Heart left ventricle (tissue), 13 donors: Measurements from ENCODE around the gene CPNE5.

Experiments used
- CTCF ChIP-seq, 12 donors: fragments of 200-600 bp; sonication (generic) in 4 of 12; IDR thresholded peaks; one replicate each; pipeline versions ENCODE4 v1.5.0 to v1.8.0; 2018 to 2022; ENCODE audit warnings: antibody characterized with exemption in 12 of 12, mild to moderate bottlenecking in 5 of 12
- POLR2A ChIP-seq, 2 donors: fragments of 450-650 bp; IDR thresholded peaks; one replicate each; pipeline ENCODE4 v1.6.1; 2017; ENCODE audit warnings: antibody characterized with exemption in 2 of 2, mild to moderate bottlenecking in 2 of 2, moderate library complexity in 2 of 2
- donor health status: ischemic (EF 13 %, LVEDD 7.1; RV severe dilation, severe dysfunction).
- donor health status: DM: no; HTN: yes; CAD: no.
- donor health status: DM: no; HTN: no; CAD: no.
- donor health status: ischemic (EF 25% LVEDD 6.9; RV normal size, moderate dysfunction).
- donor health status: ischemic (EF 25% LVEDD 5.7; RV mildly dilated, moderate dysfunction).
- donor health status: ischemic (EF 35%, LVEDD 5.7; RV mildly dilated, moderate dysfunction).
- donor health status: nonischemic (EF 11% LVEDD 7.7; RV severe dilation, severe dysfunction).
- donor health status: DM: yes; HTN: yes; CAD: no.
- donor health status: PGD.
- donor health status: ischemic (EF 29% LVEDD 5.4; RV normal size, mild dysfunction).
- donor health status: nonischemic (EF 23%, LVEDD 6.1; RV moderate dilation, normal function).

DNA sequence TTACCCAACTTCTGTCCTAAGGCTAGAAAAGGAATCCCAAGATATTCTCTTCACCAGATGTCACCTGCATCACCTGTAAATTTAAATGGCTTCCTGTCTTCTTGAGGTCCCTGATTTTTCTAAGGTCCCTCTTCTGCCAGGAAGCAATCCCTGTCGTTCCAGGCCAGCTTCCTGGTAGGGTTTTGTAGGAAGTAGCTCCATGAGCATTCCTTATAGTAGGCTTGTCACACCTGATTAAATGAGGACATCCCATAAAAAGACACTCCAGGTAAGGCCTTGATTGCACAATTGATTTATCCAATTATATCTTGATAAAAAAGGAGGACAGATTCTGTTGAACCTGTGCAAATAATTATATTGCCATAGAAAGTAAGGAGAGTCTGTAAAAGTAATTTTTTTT lies 132.9 kb downstream of the CPNE5 start:
- TF ChIP-seq POLR2A (IDR thresholded peaks at IDR 0.05) (no peak), CTCF (IDR thresholded peaks at IDR 0.05) (no peak)
